GM15510 (cell line): Measurements from ENCODE around the gene DDX50.
A peak's percentile ranks its signal among the peaks of the same experiment; 100 is the strongest.

Experiments used
- POLR2A ChIP-seq: IDR thresholded peaks from 3 replicates; pipeline ENCODE4 v1.6.1; 2011; ENCODE audit warnings: borderline replicate concordance; ENCODE audit not compliant: insufficient read length; ENCODE audit errors: extremely low read depth

The DDX50 gene, protein sequence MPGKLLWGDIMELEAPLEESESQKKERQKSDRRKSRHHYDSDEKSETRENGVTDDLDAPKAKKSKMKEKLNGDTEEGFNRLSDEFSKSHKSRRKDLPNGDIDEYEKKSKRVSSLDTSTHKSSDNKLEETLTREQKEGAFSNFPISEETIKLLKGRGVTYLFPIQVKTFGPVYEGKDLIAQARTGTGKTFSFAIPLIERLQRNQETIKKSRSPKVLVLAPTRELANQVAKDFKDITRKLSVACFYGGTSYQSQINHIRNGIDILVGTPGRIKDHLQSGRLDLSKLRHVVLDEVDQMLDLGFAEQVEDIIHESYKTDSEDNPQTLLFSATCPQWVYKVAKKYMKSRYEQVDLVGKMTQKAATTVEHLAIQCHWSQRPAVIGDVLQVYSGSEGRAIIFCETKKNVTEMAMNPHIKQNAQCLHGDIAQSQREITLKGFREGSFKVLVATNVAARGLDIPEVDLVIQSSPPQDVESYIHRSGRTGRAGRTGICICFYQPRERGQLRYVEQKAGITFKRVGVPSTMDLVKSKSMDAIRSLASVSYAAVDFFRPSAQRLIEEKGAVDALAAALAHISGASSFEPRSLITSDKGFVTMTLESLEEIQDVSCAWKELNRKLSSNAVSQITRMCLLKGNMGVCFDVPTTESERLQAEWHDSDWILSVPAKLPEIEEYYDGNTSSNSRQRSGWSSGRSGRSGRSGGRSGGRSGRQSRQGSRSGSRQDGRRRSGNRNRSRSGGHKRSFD

DNA sequence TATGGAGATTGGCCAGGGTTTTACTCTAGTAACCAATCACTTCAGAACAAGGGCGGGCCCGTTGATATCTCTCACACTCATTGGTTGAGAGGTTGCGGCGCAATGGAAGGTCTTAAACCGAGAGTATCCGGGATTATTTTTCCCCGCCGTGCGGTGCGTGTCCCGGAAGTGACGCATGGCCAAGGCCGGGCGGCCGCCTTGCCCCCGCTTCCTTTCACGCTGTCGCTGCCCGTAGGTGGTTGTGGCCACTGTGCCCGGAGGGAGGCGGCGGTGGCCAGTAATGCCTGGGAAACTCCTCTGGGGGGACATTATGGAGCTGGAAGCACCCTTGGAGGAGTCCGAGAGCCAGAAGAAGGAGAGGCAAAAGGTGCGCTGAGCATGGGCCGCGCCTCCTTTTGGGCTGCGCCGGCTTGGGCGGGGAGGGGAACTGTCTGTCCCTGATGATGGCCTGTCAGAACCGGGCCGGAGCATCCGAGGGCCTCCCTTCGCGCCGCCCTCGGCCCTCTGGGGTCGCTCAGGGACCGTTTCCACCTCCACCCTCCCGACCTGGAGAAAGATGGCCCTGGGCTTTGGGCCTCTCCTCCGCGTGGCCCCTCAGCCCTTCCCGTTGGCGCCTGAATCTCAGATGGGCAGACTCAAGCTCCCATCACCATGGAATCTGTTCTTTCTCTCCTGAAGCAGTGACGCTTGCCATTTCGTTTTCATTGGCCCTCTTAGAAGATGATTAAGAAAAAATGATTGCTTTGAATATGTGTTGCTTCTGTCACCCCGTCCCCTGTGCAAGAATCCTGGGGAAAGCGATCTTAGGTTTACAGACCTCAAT, at the start of gene DDX50:
Gene DDX50, plus strand, starts transcription at position 211 of the 823 bp plus-strand sequence. Its CDS starts 70 bp downstream, at position 281.
- TF ChIP-seq POLR2A, result peak; percentile 83

DNA sequence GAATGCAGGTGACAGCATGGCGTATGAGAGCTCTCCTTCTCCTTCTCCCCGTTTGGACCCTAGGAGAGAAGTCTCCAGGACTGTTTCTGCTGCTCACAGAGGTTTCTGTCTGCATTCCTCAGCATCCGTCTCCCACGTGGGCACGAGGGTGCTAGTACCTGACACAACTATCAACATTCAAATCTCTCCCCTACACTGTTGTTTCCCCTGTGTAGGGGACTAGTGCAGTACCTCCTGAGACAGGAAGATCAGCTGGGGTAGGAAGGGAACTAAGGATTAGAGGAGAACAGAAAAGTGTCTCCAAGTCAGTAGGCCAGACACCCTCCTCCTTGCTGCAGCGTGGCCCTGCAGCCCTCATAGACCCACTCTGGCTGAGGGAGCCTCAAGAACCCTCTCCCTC, 44.8 kb upstream of the DDX50 start:
- TF ChIP-seq POLR2A, result no peak

DNA sequence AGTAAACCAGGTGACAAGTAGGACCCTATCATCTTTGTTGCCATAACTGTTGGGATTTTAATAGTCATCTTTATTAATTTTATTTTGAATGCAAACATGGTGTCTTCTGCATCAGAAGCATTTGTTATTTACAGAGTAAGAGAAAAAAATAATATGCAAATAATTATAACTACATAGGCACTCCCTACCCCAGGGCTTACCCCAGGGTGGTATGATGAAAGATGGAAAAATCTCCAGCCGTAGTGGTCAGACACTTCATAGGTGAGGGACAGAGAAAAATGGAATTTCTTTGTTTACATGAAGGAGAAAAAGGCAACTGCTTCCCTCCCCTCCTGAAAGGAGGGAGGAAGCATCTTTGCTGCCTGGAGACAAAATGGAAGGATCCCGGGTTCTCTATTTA, 44.1 kb upstream of the DDX50 start:
- TF ChIP-seq POLR2A, result no peak

DNA sequence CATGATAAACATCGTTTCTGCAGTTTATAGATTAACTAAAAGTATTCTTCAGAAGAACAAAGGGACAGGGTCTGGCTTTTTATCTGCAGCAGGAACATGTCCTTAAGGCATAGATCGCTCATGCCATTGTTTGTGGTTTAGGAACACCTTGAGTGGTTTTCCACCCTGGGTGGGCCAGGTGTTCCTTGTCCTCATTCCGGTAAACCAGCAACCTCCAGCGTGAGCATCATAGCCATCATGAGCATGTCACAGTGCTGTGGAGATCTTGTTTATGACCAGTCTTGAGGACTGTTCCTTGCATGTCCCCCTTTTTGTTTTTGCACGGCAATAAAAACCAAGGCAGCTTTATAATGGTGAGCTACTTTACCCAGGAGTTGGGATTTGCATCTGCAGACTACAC, 39.9 kb upstream of the DDX50 start:
- TF ChIP-seq POLR2A, result no peak

DNA sequence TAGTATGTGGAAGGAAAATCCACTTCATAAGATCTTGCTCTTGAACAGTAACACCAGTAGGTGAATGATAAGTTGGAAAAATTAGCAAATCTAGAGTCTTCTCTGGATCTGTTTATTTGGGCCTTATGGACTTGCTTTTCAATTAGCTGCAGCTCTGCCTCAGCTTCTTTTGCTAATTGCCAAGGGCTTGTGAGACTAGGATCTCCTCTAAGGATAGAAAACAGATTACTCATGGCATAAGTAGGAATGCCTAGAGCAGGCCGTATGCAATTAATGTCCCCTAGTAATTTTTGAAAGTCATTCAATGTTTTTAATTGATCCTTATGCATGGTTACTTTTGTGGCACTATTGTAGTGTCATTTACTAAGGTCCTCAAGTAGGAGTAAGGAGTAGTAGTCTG, 36.5 kb upstream of the DDX50 start:
- TF ChIP-seq POLR2A, result no peak

DNA sequence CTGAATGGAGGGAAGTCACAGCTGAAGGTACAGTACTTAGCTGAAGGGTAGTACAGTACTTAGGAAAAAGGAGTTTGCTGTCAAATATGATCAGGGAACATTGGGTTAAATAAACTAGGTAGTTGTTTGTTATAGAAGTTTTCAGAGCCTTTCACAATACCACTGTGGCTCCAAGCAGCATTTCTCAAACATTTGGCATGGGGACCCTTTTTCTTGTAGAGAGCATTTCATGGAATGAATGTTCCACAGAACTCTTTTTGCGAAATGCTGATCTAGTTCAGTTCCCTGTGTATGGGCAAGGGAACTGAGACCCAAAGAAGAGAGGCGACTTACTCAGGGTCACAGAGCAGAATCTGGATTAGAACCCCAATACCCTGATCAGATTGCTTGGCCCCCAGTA, 31.5 kb upstream of the DDX50 start:
- TF ChIP-seq POLR2A, result no peak

DNA sequence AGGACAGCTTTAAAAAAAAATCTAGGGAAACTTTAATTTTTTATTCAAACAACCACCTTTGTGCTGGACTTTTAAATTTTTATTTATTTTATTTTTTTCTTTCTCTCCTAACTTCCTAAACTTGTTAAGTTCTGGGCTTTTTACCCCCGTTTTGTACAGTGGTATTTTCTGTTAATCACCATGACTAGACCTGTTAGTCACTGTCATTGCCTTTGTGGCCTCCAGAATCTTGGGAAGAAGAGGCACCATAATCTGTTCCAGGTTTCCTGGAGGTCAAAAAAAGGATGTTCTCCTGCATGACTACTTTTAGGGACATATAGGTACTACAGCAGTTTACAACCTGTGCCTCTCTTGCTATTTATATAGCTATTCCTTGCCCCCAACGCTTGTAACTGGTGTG, 31.1 kb upstream of the DDX50 start:
- TF ChIP-seq POLR2A, result no peak

DNA sequence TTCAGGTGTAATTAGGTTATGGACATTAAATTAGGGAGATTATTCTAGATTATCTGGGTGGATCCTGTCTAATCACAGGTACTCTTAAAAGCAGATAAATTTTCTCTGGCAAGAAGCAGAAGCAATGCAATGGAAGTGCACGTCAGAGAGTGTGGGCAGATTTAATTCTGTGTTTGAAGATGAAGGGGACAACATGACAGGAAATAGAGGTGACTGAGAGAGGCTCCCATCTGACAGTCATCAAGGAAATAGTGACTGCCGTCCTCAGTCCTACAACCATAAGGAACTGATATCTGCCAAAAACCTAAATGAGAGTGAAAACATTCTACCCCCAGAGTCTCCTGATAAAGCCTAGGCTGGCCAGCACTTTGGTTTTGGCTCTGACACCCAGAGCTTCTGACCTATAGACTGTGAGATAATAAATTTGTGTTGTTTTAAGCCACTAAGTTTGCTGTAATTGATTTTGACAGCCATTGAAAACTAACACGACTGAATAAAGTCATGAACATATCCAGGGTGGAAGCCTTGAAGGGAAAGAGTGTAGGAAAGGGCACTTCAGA, 30.5 kb upstream of the DDX50 start:
- no peak for TF ChIP-seq POLR2A

DNA sequence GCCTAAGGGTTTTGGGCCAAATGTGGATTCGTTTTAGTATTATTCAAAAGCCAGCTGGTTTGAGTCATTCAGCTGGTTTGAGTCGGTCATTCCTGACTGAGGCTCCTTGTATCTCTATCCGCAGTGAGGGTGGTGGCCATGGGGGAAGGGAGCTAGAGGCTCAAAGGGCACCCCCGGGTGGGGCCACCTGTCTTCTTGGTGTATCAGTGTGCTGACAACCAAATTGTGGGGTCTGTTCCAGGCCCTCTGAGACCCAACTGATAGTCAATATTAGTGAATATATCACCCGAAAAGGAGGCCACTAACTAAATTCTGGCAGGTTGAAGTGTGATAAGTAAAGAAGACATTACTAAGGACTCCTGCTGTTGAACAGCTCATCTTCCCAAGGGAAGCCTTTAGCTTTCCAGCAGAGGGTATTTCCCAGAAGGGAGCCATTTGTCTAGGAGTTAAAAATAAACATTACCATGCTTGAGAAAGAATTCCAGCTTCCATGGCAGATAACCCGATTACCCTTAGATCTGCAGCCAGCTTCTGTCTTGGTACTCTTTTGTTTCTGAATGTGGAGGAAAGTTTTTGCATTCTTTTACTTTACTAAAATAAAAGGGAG, 29.9 kb upstream of the DDX50 start:
- TF ChIP-seq POLR2A, result no peak

DNA sequence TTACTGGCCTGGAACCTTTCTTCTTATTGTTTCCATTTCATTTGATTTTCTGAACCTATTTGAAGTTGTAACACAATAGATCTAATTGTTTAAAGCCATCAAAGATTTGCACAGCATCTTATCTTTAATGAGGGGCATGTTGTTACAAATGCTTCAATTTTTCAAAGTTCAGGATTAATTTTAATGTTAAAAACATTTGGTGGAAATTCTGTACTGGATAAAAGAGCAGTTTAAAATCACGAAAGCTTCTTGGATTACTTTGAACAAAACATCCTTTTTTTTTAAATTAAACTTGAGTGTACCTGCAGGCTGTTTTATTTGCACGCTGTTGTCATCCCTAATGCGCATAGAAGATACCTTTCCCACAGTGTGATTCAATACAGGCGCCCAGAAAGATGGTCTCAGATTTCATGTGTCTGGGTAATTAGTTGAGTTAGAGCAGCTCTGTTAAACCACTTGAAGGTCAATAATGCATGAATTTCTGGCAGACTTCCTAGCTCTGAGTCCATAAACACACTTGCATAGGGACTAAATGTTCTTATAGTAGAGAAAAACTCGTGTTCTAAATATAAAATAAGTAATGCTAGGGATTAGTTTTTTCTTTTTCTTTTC, 29.3 kb upstream of the DDX50 start:
- no peak for TF ChIP-seq POLR2A

DNA sequence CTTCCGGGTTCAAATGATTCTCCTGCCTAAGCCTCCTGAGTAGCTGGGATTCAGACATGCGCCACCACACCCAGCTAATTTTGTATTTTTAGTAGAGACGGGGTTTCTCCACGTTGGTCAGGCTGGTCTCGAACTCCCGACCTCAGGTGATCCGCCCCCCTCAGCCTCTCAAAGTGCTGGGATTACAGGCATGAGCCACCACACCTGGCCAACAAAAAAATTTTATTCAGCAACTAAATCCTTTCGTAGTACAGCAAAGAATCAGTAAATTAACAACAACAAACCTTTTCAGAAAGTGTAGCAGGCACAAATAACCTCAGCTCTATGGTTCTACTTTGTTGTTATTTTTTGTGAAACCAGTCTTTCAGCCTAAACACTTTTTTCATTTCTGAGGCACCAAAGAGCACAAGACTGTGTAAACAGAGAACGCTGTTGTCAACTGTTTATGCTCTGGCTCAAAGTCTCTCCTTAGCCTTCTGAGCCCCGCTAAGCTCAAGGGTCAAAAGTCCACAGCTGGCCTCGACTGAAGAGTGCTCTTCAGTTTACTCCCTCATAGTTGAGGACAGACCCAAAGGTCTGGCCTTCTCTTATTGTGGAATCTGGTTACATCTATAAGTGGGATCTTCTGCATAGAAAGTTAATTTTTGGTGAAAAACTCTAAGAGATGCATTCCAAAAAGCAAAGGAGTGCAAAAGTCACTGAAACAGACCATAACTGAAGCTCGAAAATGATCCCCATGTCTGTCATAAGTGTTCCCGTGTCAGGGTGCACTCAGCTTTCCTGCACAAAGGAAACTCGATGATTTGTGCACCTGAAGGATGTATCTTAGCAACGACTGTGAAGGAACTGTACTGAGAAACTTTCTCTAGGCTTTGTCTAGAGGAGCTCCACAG, 24.6 kb upstream of the DDX50 start:
- no peak for TF ChIP-seq POLR2A

DNA sequence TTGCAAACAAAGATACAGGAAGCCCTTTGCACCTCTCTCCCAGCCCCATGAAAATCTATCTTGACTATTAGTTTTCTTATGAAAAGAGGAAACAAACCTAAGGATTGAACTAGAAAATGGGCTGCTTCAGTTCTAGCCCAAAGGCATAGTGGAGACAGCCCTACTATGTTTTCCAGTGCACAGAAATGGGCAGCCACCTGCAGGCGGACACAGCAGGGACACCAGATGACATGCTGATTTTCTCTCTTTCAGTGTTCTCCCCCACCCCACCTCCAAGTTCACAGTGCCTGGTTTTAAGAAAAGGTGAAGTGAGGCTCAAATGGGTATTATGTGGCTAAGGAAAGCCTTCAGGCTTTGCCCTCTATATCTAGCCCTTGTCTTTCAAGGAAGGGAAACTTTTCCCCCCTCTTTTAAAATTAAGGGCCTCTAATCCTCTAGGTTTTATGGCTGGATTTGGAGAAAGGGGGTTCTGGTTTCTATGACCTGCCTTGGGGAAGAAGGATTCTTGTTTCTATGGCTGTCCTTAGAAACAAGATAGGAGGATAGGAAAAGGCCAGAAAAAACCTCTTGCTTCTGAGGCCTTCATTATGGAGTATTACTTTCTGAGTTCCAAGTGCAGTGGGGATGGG, 23.5 kb upstream of the DDX50 start:
- no peak for TF ChIP-seq POLR2A

DNA sequence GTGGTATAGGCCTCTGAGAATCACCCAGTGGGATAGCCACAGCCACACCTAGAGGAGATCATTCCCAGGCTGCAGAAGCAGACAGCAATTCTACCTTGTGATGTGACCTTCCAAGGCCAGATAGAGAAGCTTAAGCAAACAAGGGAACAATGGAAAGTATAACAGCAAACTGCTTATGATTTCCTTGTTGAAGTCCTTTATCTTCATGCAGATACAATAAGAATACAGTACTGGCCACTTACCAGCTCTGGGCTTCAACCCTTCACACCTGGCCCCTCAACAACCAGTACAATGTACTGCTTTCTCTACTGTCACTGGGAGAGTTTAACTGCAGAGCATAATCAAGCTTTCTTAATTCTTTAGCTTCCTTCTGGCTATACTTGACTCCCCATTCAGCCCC, 22.6 kb upstream of the DDX50 start:
- TF ChIP-seq POLR2A, result no peak
